HG03196 (cell line): ENCODE data around the gene PLCB1.
"Not testable (repeated sequence)": the region's sequence is repeated elsewhere in the genome, so short reads cannot be mapped to it uniquely, and the experiment has no call there.

Experiments used
- ATAC-seq: cut with Tn5 transposase; IDR thresholded peaks from one replicate; pipeline ENCODE4 v1.9.1; 2021; ENCODE audit not compliant: unreplicated experiment

The PLCB1 gene

DNA sequence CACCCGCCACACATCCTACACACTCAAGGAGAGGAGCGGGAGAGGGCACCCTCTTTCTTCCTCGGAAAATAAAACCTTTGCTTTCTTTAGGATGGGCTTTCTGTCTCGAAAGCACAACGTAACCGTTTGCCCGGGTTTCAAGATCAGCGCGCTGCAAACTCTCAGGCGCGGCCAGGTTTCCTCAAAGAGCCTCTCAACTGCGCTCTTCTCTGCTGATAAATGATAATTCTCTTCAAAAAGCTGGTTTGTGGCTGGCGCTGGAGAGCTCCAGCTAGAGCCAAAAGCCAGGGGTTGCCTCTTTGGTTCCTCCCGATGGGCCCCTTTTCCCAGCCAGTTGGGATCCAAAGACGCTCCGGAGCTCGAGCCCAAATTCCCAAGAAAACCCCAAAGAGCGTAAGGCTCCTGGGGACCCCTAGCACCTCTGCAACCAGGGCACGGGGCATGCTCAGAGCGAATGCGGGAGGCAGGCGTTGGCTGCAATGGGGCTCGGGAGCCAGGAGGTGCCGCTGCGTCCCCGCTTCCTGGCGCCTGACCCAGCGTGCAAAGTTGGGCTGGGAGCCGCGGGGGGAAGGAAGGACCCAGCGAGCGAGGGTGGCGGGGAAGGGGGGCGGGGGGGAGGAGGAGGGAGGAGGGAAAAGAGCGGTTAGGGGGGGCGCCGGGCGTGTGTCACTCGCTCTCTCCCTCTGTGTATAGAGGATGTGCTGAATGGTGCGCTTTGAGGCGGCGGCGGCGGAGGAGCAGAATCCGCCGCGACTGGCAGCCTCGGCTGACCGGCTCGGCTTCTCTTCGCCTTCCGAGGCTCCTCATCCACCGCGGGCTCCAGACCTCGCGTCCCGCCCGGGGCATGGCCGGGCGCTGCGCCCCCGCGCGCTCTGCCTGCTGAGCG lies at the start of gene PLCB1:
TSS of gene PLCB1 (plus strand) at position 669 of the 886 bp plus-strand sequence. CDS start 386 bp downstream, outside the sequence.
- peak; percentile 85 for ATAC-seq

DNA sequence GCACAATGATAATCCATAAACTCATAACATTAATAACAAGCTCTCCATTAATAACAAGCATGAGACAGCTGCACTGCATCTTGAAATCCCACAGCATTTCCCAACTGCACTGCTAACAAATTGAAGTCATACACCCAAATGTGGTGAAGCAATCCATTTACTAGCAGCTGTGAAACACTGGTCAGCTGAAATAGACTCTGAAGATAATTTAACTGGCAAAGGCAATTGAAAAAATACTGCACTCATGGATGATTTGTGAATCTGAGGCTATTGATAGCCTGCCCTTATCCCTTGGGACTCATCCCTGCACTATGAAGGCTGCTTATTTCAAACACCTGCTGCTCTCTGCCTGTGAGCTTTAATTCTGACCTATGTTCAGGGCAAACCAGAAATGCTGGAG lies 49.1 kb upstream of the PLCB1 start:
- ATAC-seq: no peak

- no peak for ATAC-seq
These were observed 42.4 kb upstream of the PLCB1 start for GRCh38 chr20:8089668-8090067.

DNA sequence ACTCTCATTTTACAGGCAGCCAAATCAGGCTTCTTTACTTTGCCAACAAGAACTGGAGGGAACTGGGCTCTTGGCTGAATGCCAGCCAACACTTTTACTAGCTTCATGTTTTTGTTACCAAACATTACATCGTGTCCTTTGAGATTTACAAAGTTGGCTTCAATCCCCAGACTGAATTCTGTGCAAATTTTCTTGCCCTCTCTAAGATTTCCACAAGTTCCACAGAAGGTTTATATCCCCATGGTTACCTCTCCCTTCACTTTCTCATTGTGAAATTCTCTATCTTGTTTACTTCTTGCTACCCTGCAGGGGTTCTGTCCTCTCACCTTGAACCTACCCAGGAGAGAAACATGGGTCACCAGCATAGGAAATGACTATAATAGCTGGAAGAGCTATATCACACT lies 37.6 kb upstream of the PLCB1 start:
- ATAC-seq: no peak

DNA sequence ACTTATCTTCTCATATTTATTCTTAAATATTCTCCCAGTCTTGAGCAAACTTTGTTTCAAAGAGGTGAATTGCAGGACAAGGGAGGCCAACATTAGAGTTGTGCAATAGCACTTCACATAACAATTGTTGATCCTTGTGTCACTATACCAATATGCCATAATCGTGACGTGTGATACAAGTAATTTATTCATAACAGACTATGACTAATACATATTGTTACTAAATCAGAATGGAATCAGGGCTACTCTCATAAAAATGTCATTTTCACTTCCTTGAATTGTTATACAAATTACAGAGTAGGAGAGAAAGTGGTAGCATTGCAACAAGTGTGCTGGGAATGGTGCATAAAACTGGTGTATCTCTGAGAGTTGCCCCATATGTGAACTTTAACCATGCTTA lies 37.2 kb upstream of the PLCB1 start:
- no peak for ATAC-seq

DNA sequence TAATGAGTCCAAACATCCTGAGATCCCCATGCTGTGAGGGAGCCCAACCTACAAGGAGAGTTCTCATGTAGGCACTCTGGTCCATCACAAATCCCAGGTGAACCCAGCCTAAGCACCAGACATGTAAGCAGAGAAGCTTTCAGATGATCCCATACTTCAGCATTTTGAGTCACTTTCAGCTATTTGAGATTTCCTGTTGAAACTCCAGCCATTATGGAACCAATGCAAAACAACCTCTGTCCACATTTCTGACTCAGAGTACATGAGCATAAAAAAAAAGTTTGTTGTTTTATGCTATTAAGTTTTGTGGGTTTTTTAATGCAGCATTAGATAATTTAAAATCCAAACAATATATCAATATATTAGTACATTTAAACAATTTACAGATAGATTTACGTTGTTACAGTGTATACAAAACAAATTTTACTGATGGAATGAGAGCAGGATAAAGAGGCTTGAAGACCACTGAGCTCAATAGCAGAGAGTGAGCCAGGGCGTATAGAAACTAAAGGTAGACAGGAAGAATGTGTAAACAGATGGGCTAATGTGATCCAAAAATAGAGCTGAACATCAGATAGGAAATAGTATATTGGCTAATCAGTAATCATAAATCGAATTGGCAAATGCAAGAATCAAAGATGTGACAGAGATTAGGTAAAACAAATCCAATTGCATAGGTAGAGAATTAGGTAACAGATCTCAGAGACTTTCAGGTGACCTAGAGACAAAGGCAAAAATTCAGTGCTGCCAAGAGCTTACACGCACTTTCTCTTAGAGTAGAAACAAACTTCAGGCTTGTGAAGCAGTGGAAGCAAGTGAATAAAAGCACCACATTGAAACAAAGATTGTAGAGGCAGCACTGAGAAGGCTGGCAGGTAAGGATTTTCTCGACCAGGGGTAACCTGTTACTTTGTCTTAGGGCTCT lies 36.2 kb upstream of the PLCB1 start:
- ATAC-seq: no peak

- no peak for ATAC-seq
These were observed 34.8 kb upstream of the PLCB1 start for GRCh38 chr20:8097307-8097706.

GRCh38 chr20:8104252-8104651 lies 27.8 kb upstream of the PLCB1 start:
- no peak for ATAC-seq

- not testable (repeated sequence) for ATAC-seq
These were observed 17.5 kb upstream of the PLCB1 start for GRCh38 chr20:8114612-8115011.

DNA sequence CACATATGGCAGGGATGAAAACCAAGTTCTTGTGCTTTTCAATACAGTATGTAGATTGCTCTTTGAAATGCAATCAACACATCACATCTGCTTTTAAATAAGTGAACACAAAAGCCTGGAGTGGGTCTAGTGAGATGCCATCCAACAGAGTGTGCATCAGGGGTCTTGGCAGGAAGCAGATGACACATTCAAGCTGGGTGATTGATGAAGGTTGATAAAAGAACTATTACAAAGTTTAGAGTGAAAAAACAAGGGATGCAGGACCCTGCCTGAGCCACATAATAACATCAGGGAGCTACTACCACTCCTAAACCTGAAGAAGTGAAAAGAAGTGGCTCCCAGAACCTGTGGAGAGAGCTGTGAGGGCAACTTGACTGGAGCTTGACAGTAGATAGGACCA lies 16.6 kb upstream of the PLCB1 start:
- ATAC-seq: no peak

- ATAC-seq: no peak
These were observed 15.8 kb upstream of the PLCB1 start for GRCh38 chr20:8116067-8116811.

DNA sequence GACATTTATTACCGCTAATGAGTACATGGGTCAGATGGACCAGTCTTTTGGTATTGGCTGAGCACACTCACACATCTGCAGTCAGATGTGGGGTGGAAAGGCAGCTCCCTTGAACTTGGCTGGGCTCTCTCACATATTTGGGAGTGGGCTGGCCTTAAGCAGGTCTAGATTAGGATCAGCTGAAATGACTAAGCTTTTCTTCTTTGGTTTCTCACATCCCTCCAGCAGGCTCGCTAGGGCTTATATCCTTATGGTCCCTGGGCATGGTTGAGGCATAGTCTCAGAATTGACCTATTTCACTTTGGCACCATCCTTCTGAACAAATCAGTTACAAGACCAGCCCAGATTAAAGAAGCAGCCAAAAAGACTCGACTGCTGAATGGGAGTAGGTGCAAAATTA lies 14.4 kb upstream of the PLCB1 start:
- no peak for ATAC-seq

DNA sequence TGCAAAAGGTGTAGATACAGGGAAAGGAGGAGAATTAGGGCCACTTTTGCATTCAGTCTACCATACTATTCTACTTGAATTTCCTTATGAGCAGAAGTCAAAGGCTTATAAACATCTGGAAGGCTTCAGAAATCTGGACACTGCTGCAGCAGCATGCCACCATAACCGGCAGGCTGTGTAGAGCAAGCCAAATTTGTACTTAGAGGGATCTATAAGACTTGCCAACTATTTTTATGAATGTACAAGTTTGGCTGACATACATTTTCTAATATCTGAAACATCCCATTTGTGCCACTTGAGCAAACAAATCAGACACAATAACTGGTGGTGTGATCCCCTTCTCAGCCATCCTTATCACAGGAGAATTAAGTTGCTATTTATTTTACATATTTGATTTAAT lies 14.0 kb upstream of the PLCB1 start:
- ATAC-seq: no peak

DNA sequence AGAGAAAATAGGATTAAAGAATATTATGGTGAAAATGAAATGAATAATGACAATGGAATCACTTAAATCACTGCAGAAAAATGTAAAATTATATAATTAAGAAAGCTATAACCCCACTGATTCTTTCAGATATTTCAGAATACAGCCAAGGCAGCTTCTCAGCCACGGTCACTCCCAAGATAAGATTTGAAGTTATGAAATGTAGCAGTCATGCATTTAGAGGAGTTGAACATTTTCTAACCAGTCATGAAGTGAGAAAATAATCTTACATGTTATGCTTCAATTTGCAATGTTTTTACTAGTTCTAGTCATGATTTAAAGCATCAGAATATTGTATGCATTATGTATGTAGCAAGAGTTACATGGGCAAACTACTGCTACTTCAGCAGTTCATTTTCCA lies 13.3 kb upstream of the PLCB1 start:
- no peak for ATAC-seq

DNA sequence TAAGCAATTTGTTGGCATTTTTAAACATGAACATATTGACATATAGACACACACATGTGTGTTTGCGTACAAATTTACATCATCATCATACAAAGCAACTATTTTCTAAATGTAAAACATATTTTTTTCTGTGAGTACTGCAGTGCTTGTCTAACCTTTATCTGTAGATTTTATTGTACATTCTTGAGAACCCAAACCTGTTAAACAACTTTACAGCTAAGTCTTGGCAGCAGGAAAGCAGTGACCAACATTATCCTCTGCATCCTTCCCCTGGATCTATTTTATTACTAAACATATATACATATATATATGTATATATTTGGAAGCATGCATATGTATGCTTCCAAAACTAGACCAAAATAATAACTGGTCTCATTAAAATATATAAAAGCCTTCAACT lies 10.4 kb upstream of the PLCB1 start:
- no peak for ATAC-seq

DNA sequence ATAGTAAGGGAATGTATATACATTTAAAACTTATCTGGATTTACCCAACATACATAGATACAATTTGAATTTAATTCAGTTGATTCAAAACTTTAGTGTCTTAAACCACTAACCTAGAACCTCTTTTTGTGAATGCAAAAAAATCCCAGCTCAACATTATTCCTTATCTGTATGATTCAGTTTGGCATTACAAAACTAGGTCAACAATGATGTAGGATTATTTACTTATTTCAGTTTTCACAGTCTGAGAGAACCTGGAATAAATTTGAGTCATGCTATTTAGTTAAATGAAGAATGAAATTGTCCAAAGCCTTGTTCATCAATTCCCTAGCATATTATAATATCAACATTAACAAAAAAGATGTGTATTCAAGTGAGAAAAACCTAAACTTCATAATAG lies 7.4 kb upstream of the PLCB1 start:
- no peak for ATAC-seq

DNA sequence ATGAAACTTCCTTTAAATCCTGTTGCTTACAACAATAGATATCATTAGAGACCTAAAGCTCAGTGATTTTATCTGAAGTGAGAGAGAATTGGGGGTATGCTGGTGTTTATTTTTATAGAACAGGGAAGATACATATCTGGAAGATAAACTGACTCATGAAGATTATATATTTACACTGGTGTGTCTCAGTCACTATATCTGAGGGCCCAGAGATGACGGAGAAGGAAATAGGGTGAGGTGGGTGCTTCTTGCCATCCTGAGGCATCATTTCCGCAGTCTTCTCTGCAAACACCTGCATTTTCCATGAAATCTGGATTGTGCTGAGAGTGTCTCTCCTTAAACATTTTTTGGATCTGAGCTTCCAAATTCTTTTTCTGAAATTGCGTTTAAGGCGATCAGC lies 5.9 kb upstream of the PLCB1 start:
- ATAC-seq: no peak

GRCh38 chr20:8126841-8127378 lies 5.2 kb upstream of the PLCB1 start:
- ATAC-seq: no peak

DNA sequence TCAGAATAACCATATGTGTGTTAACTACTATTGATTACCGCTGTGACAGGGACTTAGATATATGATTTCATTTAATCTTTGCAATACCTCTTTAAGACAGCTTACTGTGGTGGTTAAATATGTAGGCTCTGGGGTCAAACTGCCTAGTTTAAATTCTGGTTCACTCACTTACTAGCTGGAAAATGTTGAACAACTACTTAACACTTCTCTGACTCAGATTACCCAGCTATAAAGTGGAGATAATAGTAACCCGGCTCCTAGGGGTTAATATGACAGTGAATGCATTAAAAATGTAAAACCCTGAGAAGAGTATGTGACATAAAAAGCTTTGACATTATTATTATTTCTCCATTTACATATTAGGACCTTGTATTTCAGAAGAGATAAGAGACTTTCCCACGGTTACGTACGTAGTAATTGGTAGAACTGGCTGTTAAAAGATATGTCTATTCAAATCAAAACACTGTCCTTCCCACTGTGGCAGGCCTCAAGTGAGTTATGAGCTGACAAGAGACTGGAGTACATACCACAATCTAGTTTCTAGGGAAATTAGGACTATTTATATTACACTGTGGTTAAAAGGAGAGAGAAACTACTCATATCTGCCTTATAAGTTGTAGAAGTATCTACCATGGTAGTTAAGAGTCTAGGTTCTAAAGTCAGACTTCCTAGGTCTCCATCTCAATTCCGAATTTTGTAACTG lies 4.4 kb upstream of the PLCB1 start:
- ATAC-seq: peak; percentile 77

GRCh38 chr20:8128291-8129060 lies 3.6 kb upstream of the PLCB1 start:
- no peak for ATAC-seq
